GM19397 (cell line): ENCODE data around the gene DOCK11.
"Not testable (repeated sequence)": the region's sequence is repeated elsewhere in the genome, so short reads cannot be mapped to it uniquely, and the experiment has no call there.

Experiments
- ATAC-seq: cut with Tn5 transposase; IDR thresholded peaks from one replicate; pipeline ENCODE4 v1.9.1; 2021; ENCODE audit warnings: mild to moderate bottlenecking, moderate library complexity; ENCODE audit not compliant: unreplicated experiment

Gene DOCK11

DNA sequence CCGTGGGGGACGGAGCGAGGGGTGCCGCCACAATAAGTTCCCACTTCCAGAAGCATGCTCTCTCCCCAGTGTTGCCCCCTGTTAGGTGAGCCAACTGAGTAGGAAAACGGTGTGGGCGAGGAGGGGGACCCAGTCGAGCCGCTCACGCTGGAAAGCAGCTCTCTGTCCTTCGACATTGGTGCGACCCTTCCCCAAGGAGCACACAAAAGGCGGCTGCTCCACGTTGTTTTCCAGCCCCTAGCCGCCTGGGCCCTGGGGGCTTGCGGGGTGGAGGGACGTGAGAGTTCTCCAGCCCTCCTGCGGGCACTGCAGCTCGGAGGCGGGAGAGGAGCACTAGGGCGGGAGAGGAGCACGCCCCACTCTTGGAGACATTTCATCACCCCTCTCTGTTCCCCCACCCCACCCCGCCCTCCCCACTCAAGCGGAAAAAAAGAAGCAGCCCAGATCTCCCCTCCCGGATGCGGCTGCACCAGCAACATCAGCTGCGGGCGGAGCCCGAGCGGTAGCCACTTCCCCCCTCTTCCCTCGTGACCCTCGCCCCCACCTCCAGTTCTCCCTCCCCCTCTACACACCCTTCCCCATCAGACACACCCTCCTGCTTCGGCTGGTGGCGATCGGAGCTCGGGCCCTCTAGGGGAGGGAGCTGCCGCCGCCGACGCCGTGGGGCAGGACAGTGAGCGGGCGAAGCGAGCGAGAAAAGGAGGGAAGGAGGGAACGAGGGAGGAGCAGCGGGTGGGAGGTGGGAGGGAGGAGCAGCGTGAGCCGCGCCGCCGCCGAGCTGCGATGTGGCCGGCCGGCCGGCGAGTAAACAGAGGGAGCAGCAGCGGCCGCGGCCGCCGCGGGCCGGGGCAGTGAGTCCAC lies at the start of gene DOCK11:
DOCK11 (plus strand) TSS at position 755 of the 861 bp plus-strand sequence. CDS start 157 bp downstream, outside the sequence.
- ATAC-seq, result peak; percentile 78

DNA sequence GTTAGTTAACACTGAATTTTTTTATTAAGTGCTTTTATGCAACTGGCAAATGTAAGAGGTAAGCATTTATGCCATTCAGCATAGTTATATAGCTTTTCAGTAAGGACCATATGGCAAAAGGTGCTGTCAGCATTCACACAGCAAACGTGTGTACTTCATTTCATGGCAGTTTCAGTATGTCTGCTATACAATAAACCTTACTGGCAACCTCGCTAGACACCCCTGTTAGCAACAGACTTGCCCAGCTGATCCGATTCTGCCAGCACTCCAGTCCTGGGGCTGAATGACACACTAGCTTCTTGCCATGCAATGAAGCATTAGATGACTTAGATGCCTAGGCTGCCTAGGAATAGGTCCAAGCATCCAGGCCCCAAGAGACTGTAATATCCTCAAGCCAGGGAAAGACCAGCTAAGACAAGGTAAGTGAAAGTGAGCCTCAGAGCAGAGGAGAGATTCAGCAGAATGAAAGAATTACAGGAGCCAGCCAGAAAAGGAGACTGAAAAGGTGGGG lies 47.3 kb upstream of the DOCK11 start:
- ATAC-seq, result no peak

DNA sequence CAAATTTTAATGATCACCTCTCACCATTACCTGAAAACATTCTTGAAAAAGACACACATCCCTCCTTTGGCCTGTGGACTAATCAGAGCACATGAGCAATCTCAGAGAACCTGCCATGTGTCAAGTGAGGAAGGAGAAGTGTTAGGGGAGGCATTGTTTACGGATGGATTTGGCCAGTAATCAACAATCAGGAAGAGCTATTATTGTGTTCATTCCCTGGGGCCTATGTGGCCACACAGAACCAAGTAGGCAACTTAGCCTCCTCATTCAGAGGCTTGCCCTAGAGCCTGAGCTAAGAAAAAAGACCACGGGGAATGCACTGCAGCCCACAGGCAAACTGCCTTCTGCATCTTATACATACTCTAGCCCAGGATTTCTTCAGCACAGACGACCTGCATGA lies 40.6 kb upstream of the DOCK11 start:
- no peak for ATAC-seq

GRCh38 chrX:118459494-118459893 lies 36.1 kb upstream of the DOCK11 start:
- no peak for ATAC-seq

DNA sequence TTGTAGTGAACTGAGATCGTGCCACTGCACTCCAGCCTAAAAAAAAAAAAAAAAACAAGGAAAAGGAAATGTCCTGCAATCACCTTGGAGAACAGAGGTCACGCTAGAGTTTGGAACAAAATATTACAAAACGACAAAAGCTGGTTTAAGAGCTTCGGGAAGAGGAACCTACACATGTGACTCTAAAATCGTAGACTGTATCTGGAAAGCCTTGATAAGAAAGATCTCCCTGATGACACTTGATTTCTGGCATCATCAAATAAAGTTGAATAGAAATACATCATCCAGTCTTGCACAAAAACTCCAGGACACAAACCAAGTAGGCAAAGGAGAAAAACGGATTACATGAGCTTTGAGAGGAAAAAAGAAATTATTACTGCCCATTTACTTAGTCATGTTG lies 31.1 kb upstream of the DOCK11 start:
- ATAC-seq, result no peak

DNA sequence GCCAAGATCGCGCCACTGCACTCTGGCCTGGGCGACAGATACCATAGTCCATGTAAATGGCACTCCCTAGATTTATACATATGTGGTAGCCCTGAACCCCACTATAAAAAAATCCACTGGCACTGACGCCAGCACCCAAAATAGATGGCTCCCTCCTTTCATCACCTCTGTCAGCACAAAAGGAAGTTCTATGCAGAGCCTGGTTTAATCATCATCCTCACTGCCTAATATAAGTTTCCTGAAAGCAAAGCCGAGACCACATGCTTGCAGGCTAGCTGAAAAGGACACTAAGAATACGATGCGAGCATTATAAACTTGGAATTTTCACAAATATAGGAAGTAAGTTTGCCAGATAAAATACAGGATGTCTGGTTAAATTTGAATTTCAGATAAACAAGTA lies 27.5 kb upstream of the DOCK11 start:
- no peak for ATAC-seq

DNA sequence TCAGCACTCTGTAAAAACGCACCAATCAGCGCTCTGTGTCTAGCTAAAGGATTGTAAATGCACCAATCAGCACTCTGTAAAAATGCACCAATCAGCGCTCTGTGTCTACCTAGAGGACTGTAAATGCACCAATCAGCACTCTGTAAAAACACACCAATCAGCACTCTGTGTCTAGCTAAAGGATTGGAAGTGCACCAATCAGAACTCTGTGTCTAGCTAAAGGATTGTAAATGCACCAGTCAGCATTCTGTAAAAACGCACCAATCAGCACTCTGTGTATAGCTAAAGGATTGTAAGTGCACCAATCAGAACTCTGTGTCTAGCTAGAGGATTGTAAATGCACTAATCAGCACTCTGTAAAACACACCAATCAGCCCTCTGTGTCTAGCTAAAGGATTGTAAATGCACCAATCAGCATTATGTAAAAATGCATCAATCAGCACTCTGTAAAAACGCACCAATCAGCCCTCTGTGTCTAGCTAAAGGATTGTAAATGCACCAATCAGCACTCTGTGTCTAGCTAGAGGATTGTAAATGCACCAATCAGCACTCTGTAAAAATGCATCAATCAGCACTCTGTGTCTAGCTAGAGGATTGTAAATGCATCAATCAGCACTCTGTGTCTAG lies 24.8 kb upstream of the DOCK11 start:
- ATAC-seq, result not testable (repeated sequence)

DNA sequence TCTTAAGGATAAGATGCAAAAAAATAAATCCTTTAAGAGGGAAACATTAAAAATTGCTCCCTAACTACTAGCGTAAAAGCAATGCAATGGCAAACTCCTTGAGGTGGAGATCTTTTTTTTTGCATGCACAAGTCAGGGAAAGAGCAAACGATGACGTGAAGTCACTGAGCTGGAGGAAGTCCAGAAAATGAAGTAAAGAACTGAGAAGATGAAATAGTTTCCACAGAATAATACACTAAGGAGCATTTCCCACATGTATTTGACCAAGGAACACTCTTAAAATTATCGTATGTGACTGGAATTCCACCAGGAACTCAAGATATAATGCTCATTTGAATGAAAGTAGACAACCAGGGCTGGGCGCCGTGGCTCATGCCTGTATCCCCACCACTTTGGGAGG lies 21.0 kb upstream of the DOCK11 start:
- no peak for ATAC-seq

DNA sequence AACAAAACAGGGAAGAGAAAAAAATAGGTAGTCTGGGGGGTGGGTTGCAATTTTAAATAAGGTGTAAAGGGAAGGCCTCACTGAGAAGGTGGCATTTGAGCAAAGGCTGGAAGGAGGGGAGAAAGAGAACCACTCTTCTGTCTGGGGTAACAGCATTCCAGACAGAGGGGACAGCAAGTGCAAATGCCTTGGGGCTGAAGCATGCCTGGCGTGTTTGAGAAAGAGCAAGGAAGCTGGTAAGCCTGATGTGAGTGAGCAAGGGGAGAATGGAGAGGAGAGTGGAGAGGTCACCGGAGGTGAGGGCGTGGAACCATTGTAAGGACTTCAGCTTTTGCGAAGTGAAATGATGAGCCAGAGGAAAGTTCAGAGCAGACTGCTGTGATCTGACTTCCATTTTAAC lies 19.7 kb upstream of the DOCK11 start:
- no peak for ATAC-seq

GRCh38 chrX:118480172-118480571 lies 15.4 kb upstream of the DOCK11 start:
- no peak for ATAC-seq

DNA sequence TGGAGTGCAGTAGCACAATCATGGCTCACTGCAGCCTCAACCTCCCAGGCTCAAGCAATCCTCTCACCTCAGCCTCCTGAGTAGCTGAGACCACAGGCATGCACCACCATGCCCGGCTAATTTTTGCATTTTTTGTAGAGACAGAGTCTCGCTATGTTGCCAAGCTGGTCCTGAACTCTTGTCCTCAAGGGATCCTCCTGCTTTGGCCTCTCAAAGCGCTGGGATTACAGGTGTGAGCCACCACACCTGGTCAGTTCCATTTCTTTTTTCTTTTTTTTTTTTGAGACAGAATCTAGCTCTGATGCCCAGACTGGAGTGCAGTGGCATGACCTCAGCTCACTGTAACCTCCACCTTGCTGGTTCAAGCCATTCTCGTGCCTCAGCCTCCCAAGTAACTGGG lies 13.2 kb upstream of the DOCK11 start:
- not testable (repeated sequence) for ATAC-seq

DNA sequence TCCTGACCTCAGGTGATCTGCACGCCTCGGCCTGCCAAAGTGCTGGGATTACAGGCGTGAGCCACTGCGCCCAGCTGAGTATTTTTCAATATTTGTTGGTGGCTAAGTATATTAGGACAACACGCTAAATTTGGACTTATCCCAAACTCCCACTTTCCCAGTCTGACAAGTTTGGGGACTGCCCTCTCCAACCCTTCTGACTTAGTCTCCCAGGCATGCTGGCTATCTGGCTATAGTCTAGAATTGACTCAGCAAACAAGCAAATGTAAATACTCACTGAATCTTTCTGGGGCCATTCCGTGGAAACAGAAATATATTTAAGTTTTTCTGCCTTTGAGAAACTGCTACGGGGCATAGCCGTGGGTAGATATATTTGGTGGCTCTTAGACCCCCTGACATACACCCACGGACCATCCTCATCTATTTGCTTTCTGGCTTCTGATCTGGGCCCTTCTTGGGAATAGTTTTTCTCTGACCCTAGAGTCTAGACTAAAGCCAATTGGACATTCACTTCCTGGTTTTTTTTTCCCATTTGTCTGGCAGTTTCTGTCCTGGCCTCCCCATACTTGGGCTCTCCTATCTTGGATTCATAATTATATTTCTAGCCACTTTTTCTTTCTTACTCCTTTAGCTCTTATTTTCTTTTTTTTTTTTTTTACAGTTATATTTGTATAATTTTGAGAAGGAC lies 11.3 kb upstream of the DOCK11 start:
- no peak for ATAC-seq

DNA sequence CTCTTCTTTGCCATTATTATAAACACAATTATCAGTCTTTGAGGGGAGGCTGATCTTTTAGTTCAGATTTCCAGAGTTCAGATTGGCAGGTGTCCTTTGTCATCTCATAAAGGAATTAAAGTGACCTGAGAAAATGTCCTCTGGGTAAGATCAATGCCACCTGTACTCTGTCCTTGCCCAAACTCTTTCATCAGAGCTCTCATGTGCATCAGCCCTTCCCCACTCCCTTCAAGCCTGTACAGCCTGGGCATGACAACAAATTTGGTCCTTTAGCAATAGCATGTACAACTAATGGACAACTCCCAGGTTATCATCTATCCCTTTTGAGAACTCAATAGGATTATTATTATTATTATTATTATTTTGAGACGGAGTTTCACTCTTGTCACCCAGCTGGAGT lies 8.9 kb upstream of the DOCK11 start:
- ATAC-seq, result not testable (repeated sequence)

- ATAC-seq, result no peak
Observed at GRCh38 chrX:118493016-118493415, 2.6 kb upstream of the DOCK11 start.

- no peak for ATAC-seq
Observed at GRCh38 chrX:118493653-118494297, 1.8 kb upstream of the DOCK11 start.

GRCh38 chrX:118495958-118496762 lies 545 bp downstream of the DOCK11 start:
- ATAC-seq, result peak; percentile 49

DNA sequence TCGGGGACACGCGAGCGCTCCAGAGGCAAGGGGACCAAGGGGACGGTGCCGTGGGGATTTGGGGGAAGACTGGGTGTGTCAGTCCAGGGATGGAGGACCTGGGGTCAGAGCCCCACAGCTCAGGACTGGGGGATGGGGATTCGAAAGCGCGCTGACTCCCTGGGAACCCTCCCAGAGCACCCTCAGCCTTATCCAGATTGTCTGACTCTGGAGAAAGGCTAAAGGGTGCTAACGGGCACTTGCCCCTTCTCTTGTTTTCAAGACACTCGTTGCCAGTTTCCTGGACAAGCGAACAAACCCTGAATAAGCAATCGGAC lies 1.1 kb downstream of the DOCK11 start:
- peak; percentile 6 for ATAC-seq

DNA sequence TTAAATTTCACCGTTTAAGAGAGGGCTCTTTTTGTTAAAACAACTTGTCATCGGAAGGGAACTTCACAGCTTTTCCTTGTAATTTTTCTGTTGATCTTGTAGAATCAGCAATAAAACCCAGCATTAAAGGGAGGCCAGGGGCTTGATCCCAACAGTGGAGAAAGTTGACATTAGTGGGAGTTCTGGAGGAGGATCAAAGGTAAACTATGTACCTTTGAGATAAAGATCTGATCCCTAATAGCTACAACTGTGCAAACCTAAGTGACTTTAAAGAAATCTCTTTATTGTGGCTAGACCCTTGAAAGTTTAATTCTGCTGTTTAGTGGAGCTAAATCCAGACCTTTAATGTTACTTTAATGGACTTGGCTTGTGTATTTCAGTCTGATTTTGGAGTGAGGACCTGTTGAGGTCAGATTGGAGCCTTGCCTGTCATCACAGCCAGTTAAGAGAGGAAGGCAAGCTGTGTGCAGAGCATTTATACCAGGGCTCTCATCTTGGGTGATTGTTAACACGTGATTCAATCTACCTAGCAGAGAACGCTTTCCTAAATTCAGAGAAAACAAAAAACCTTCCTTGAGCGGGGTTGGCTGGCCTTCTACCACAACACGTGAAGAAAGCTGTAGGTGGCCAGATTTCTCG lies 1.7 kb downstream of the DOCK11 start:
- ATAC-seq, result no peak

- ATAC-seq, result no peak
Observed at GRCh38 chrX:118498351-118498750, 2.7 kb downstream of the DOCK11 start.

GRCh38 chrX:118498755-118499154 lies 3.1 kb downstream of the DOCK11 start:
- ATAC-seq, result no peak
